Ovary (tissue), 9 donors: ENCODE measurements around the gene TCTN1. TPM values are rescaled to one million over a fixed set of nuclear protein-coding genes. Genes with fewer than 3 reads are reported as not detected.
"Not testable (repeated sequence)": the region's sequence is repeated elsewhere in the genome, so short reads cannot be mapped to it uniquely, and the experiment has no call there.

Experiments used
- DNase-seq, 5 donors: peaks; one replicate each; pipeline ENCODE4 v3.0.0-alpha.2; 2019 to 2020
- H3K27ac ChIP-seq, 2 donors: fragments of 200-600 bp; one replicate each; pipeline versions ENCODE4 v1.5.1 to v1.8.0; 2019 to 2022
- H3K27me3 ChIP-seq: fragments of 200-600 bp; one replicate; pipeline ENCODE4 v1.8.0; 2022
- H3K36me3 ChIP-seq: fragments of 200-600 bp; sonication (generic); one replicate; pipeline ENCODE4 v1.5.1; 2019
- H3K4me1 ChIP-seq: one replicate; pipeline ENCODE4 v1.8.1; 2013; ENCODE audit warnings: mild to moderate bottlenecking, moderate library complexity; ENCODE audit not compliant: insufficient read depth
- H3K4me3 ChIP-seq: fragments of 200-600 bp; sonication (generic); one replicate; pipeline ENCODE4 v1.5.1; 2017
- H3K9me3 ChIP-seq, 2 donors: fragments of 200-600 bp in 1 of 2; sonication (generic) in 1 of 2; one replicate each; pipeline versions ENCODE4 v1.5.1 to v1.8.1; 2013 to 2019; ENCODE audit warnings: mild to moderate bottlenecking in 1 of 2, moderate library complexity in 1 of 2
- EP300 ChIP-seq: sonication (generic); formaldehyde crosslinking; IDR thresholded peaks from one replicate; pipeline ENCODE4 v1.6.1; 2017; ENCODE audit warnings: antibody characterized with exemption
- POLR2A ChIP-seq: fragments of 450-650 bp; IDR thresholded peaks from one replicate; pipeline ENCODE4 v1.6.1; 2017; ENCODE audit warnings: antibody characterized with exemption, mild to moderate bottlenecking, moderate library complexity
- WGBS, 3 donors: extraction: QIAGEN DNeasy Blood & Tissue Kit in 1 of 3; methylation state at CpG; one replicate each; pipeline versions ENCODE4 v1.1.5 to v1.1.7; 2013 to 2017; 5-methylcytosine and 5-hydroxymethylcytosine counted together
- intact Hi-C, 4 donors: fragments of 100-400 bp; cut with DNase I; formaldehyde crosslinking; loops; one replicate each; pipeline versions ENCODE4 v1.11.0 to v1.15.1; 2022 to 2023
- polyA plus RNA-seq, 2 donors: library from polyadenylated mRNA; stranded (reverse); fragments of 200-250 nt in 1 of 2; fragments of 350-450 nt in 1 of 2; fragmentation: Illumina TruSeq in 1 of 2; extraction: RNeasy Lipid Tissue Mini Kit (QIAGEN cat#74804) in 1 of 2; gene quantifications; one replicate each; pipeline ENCODE4 v1.2.3, GENCODE V29; 2013 to 2014
- total RNA-seq, 7 donors: library from RNA; depleted of rRNA in 2 of 7; stranded (reverse); fragments of >200 nt in 2 of 7; fragmentation: NEBNext Ultra II Directional in 3 of 7; extraction: Animal tissue kit (Norgen Biotek cat#: 25700) in 3 of 7; gene quantifications; one replicate each; pipeline versions ENCODE4 v1.1.0 to v1.2.4, GENCODE V29; 2016 to 2023
- TF ChIP-seq, protein P1 (sequence below), 3 donors: fragments of 450-650 bp in 2 of 3; fragments of 200-600 bp in 1 of 3; IDR thresholded peaks; one replicate each; pipeline versions ENCODE4 v1.5.1 to v1.8.0; 2016 to 2022; ENCODE audit warnings: antibody characterized with exemption in 3 of 3, mild to moderate bottlenecking in 1 of 3
- donor health status: DM: no; HTN: no; CAD: no; lungs with moderate emphysema.
- donor health status: DM: no; HTN: no; CAD: no.
- donor health status: Bipolar disorder and iron deficiency.
- donor health status: DM: yes; HTN: yes; CAD: no.
- donor health status: DM: no; HTN: no; CAD: no.
- donor health status: DM: yes; HTN: yes; CAD: no.

TCTN1 gene
- total and polyA plus RNA-seq, 9 donors: 32.7 to 122 (median 47.9) TPM

DNA sequence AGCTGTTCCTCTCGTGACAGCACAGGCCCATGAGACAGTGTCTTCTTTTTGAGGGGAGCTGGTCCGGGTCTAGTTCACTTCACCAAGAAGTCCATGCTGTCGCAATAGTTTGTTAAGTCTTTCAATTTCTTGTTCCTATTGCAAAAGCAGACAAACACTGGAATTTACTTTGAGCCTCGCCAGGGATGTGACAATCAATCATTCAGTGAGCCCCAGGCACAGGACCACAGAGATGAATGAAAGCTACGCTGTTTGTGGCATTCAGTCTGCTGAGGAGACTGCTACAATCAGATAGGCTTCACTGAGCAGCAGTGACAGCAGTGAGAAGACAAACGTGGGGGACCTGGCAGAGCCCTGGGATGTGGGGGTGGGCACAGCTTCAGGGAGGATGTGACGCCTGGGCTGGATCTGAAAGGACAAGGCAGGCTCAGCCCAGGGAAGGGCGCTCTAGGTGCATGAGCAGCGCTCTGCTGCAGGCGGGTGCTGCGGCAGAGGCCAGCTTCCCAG is 35.5 kb downstream of the TCTN1 start:
- Histone ChIP-seq H3K4me1 (no peaks in the 10 kb centered on the region), H3K36me3 (no peaks in the 10 kb centered on the region), H3K4me3 (no peak overlapping the region), H3K27me3 (no peaks in the 10 kb centered on the region), H3K27ac (no peak overlapping the region), H3K9me3 (no peaks in the 10 kb centered on the region)
- intact Hi-C loops: no loop called here
- DNase-seq: no peak
- 79 to 87% (median 83%) methylated on average over 11 of the region's 11 CpGs for WGBS, 3 donors
- TF ChIP-seq POLR2A (no peak), EP300 (no peak)
- TF ChIP-seq, protein P1, sequence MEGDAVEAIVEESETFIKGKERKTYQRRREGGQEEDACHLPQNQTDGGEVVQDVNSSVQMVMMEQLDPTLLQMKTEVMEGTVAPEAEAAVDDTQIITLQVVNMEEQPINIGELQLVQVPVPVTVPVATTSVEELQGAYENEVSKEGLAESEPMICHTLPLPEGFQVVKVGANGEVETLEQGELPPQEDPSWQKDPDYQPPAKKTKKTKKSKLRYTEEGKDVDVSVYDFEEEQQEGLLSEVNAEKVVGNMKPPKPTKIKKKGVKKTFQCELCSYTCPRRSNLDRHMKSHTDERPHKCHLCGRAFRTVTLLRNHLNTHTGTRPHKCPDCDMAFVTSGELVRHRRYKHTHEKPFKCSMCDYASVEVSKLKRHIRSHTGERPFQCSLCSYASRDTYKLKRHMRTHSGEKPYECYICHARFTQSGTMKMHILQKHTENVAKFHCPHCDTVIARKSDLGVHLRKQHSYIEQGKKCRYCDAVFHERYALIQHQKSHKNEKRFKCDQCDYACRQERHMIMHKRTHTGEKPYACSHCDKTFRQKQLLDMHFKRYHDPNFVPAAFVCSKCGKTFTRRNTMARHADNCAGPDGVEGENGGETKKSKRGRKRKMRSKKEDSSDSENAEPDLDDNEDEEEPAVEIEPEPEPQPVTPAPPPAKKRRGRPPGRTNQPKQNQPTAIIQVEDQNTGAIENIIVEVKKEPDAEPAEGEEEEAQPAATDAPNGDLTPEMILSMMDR (IDR thresholded peaks at IDR 0.05): no peak

DNA sequence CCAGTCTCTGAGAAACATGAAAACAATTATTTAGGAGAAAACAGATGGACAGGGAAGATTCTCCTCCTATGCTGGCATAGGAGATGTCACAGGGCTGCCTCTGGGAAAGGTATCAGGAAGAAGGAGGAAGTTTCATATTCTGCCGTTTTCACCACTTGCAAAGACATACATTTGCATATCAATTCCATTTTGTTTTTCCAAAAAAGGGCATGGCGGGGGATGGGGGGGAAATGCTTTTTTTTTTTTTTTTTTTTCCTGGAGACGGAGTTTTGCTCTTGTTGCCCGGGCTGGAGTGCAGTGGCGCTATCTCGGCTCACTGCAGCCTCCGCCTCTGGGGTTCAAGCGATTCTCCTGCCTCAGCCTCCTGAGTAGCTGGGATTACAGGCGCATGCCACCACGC is 40.3 kb downstream of the TCTN1 start:
- H3K9me3 ChIP-seq, H3K36me3 ChIP-seq, H3K4me1 ChIP-seq, H3K27ac ChIP-seq, H3K27me3 ChIP-seq, H3K4me3 ChIP-seq, intact Hi-C loops, DNase-seq: not testable (repeated sequence)
- 92 to 94% (median 92%) methylated on average over 10 of the region's 10 CpGs for WGBS, 3 donors

DNA sequence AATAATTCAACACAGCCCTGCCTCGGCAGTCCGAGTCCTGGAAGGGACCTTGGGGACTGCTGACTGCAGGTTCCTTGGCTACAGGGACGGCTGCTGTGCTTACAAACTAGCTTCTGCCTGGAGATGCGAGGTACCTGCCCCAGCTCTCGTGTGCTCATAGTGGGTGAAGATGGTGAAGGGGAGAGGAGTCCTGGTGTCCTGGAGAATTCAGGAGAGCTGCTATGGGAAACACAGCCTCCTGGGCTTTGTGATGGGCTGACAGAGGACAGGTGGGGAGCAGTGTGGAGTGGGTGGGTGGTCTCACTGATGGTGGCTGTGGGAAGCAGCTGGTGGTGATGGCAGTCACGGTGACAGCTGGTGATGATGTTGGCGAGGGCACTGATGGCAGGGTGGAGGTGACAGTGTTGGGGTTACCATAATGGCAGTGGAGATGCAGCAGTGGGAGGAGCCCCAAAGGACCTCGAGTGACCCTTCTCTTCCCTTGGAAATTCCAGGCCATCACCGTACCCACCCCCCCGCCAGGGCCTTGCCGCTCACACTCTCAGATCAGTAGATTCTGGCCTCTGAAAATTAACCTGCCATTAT is 42.2 kb downstream of the TCTN1 start:
- no peaks in the 10 kb centered on the region for H3K9me3 ChIP-seq
- intact Hi-C loops: loop anchor here in 1 of 4 donors (5.0 kb wide), 1 partner anchor 1656 kb away; no protein-coding TSS in a partner anchor
- H3K4me3 ChIP-seq: no peak overlapping the region
- H3K4me1 ChIP-seq: no peaks in the 10 kb centered on the region
- H3K27ac ChIP-seq: no peak overlapping the region
- WGBS, 3 donors: 90 to 92% (median 90%) methylated on average over 11 of the region's 11 CpGs
- DNase-seq: no peak
- no peaks in the 10 kb centered on the region for H3K27me3 ChIP-seq
- no peaks in the 10 kb centered on the region for H3K36me3 ChIP-seq
- TF ChIP-seq POLR2A (no peak), EP300 (no peak)
- TF ChIP-seq, protein P1 (IDR thresholded peaks at IDR 0.05): no peak

GRCh38 chr12:110657747-110658146 is 43.8 kb downstream of the TCTN1 start:
- H3K36me3 ChIP-seq: no peaks in the 10 kb centered on the region
- WGBS, 3 donors: 31 to 37% (median 35%) methylated on average over 9 of the region's 9 CpGs
- peak in 2 of 5 donors; percentile 31 to 57 for DNase-seq
- no peaks in the 10 kb centered on the region for H3K4me1 ChIP-seq
- no peak for TF ChIP-seq EP300
- TF ChIP-seq POLR2A: no peak
- TF ChIP-seq, protein P1 (IDR thresholded peaks at IDR 0.05): no peak
- H3K9me3 ChIP-seq: no peaks in the 10 kb centered on the region
- H3K27me3 ChIP-seq: no peaks in the 10 kb centered on the region
- H3K4me3 ChIP-seq: no peak overlapping the region
- H3K27ac ChIP-seq: peak overlapping the region in 1 of 2 donors; percentile 4
- intact Hi-C loops: loop anchor here in 1 of 4 donors (5.0 kb wide), 1 partner anchor 1655 kb away; no protein-coding TSS in a partner anchor

DNA sequence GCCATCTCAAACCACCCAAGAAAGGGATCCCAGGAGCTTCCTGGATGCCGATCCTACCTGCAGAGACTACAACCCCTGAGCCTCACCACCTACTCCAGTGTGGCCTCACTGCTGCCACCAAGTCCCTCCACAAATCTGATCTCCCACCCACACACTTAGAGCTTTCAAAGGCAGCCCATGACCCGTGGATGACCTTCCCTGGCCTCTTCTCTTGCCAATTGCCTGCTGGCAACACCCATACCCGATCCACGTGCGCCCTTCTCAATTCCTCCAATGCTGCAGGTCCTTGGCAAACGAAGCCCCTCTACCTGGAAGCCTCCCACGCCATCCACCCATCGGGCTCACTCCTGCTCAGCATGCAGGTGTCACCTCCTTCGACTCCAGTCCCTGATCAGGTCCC is 44.3 kb downstream of the TCTN1 start:
- Histone ChIP-seq H3K9me3 (no peaks in the 10 kb centered on the region), H3K27ac (peak overlapping the region in 1 of 2 donors; percentile 4), H3K4me1 (no peaks in the 10 kb centered on the region), H3K36me3 (no peaks in the 10 kb centered on the region), H3K4me3 (no peak overlapping the region), H3K27me3 (no peaks in the 10 kb centered on the region)
- no peak for TF ChIP-seq POLR2A
- TF ChIP-seq, protein P1 (IDR thresholded peaks at IDR 0.05): no peak
- TF ChIP-seq EP300: no peak
- intact Hi-C loops: loop anchor here in 1 of 4 donors (5.0 kb wide), 1 partner anchor 1654 kb away; no protein-coding TSS in a partner anchor
- DNase-seq: no peak
- WGBS, 3 donors: 83 to 89% (median 86%) methylated on average over 9 of the region's 9 CpGs
